ENCODE results near the gene NPAS2.

DNA sequence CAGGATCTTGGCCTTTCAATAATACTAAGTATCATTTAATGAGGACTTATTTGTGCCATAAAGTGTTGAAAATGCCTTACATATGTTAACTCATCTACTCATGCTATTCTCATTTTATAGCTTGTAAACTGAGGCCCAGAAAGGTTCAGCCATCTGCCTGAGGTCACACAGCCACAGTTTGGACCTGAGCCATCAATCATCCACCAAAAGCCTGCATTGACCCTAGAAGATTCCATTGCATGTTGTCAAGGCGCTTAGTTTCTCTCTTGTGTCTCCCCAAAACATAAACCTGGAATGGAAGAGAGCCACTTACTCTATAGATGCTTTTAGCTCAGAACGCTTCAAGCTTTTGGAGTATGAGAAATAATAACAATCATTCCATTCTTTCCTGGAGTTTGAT, 26.8 kb downstream of the NPAS2 start:
- TF ChIP-seq, protein P1, sequence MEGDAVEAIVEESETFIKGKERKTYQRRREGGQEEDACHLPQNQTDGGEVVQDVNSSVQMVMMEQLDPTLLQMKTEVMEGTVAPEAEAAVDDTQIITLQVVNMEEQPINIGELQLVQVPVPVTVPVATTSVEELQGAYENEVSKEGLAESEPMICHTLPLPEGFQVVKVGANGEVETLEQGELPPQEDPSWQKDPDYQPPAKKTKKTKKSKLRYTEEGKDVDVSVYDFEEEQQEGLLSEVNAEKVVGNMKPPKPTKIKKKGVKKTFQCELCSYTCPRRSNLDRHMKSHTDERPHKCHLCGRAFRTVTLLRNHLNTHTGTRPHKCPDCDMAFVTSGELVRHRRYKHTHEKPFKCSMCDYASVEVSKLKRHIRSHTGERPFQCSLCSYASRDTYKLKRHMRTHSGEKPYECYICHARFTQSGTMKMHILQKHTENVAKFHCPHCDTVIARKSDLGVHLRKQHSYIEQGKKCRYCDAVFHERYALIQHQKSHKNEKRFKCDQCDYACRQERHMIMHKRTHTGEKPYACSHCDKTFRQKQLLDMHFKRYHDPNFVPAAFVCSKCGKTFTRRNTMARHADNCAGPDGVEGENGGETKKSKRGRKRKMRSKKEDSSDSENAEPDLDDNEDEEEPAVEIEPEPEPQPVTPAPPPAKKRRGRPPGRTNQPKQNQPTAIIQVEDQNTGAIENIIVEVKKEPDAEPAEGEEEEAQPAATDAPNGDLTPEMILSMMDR (IDR thresholded peaks at IDR 0.05) = no peak
- TF ChIP-seq POLR2A (IDR thresholded peaks at IDR 0.05) = no peak

Measured in adrenal gland (tissue), 5 donors.